ENCODE measurements around the gene MARK3.

MARK3 gene

GRCh38 chr14:103444837-103445524, 59.8 kb downstream of the MARK3 start:
- DNase-seq: no peak

GRCh38 chr14:103445806-103446205, 60.6 kb downstream of the MARK3 start:
- no peak for DNase-seq

- DNase-seq: no peak
Observed at GRCh38 chr14:103448097-103448496, 62.9 kb downstream of the MARK3 start.

GRCh38 chr14:103449634-103450161, 64.5 kb downstream of the MARK3 start:
- DNase-seq: no peak

GRCh38 chr14:103450416-103450815, 65.2 kb downstream of the MARK3 start:
- no peak for DNase-seq

GRCh38 chr14:103451401-103451800, 66.2 kb downstream of the MARK3 start:
- DNase-seq: no peak

- DNase-seq: no peak
Observed at GRCh38 chr14:103453791-103454190, 68.6 kb downstream of the MARK3 start.

GRCh38 chr14:103456167-103456835, 71.1 kb downstream of the MARK3 start:
- DNase-seq: no peak

GRCh38 chr14:103460415-103460814, 75.2 kb downstream of the MARK3 start:
- no peak for DNase-seq

GRCh38 chr14:103463149-103463548, 77.9 kb downstream of the MARK3 start:
- DNase-seq: no peak

GRCh38 chr14:103463851-103464250, 78.6 kb downstream of the MARK3 start:
- DNase-seq: no peak

- no peak for DNase-seq
Observed at GRCh38 chr14:103472939-103473338, 87.7 kb downstream of the MARK3 start.

- no peak for DNase-seq
Observed at GRCh38 chr14:103474893-103475292, 89.7 kb downstream of the MARK3 start.

- DNase-seq: no peak
Observed at GRCh38 chr14:103476065-103476464, 90.8 kb downstream of the MARK3 start.

GRCh38 chr14:103476631-103477030, 91.4 kb downstream of the MARK3 start:
- no peak for DNase-seq

GRCh38 chr14:103480595-103480994, 95.4 kb downstream of the MARK3 start:
- DNase-seq: no peak

- no peak for DNase-seq
Observed at GRCh38 chr14:103483600-103483999, 98.4 kb downstream of the MARK3 start.

- no peak for DNase-seq
Observed at GRCh38 chr14:103485504-103485903, 100.3 kb downstream of the MARK3 start.

GRCh38 chr14:103488071-103488470, 102.9 kb downstream of the MARK3 start:
- no peak for DNase-seq

- no peak for DNase-seq
Observed at GRCh38 chr14:103488960-103489359, 103.7 kb downstream of the MARK3 start.

GRCh38 chr14:103489621-103490020, 104.4 kb downstream of the MARK3 start:
- no peak for DNase-seq

- DNase-seq: no peak
Observed at GRCh38 chr14:103491691-103492090, 106.5 kb downstream of the MARK3 start.

GRCh38 chr14:103492156-103492925, 107.1 kb downstream of the MARK3 start:
- DNase-seq: no peak

- no peak for DNase-seq
Observed at GRCh38 chr14:103495854-103496253, 110.6 kb downstream of the MARK3 start.

Measured in activated CD4-positive, CD25-positive, alpha-beta regulatory T cell (primary cell).